Keratinocyte (primary cell): Measurements from ENCODE around the gene DMD. TPM values are rescaled to one million over a fixed set of nuclear protein-coding genes. Genes with fewer than 3 reads are reported as not detected.

Experiments
- DNase-seq: peaks from one replicate; pipeline ENCODE4 v3.0.0-alpha.2; 2011; ENCODE audit warnings: low read depth, missing footprints, low spot score
- FAIRE-seq: peaks from 2 replicates; lab custom pipeline; 2011; peaks lifted over from hg19 to GRCh38; lab: Jason Lieb, UNC
- H2AFZ ChIP-seq: 2 replicates; pipeline ENCODE4 v1.6.0; 2012; ENCODE audit warnings: low read length, control low read depth, inconsistent platforms; ENCODE audit not compliant: control insufficient read depth
- H3K27ac ChIP-seq: 2 replicates; pipeline ENCODE4 v1.5.1; 2011; ENCODE audit warnings: low read length; ENCODE audit not compliant: control insufficient read depth, insufficient read depth
- H3K27me3 ChIP-seq: 3 replicates; pipeline ENCODE4 v1.6.0; 2011; ENCODE audit warnings: low read length; ENCODE audit not compliant: control insufficient read depth, insufficient read depth; ENCODE audit errors: extremely low read depth
- H3K36me3 ChIP-seq, 2 experiments: 2 replicates in 1 of 2; 3 replicates in 1 of 2; pipeline ENCODE4 v1.5.1; 2011; ENCODE audit warnings: low read length in 2 of 2, mild to moderate bottlenecking in 1 of 2; ENCODE audit not compliant: control insufficient read depth in 2 of 2, insufficient read depth in 2 of 2; ENCODE audit errors: extremely low read depth in 1 of 2
- H3K4me1 ChIP-seq: 3 replicates; pipeline ENCODE4 v1.5.1; 2011; ENCODE audit warnings: low read length; ENCODE audit not compliant: control insufficient read depth, insufficient read depth; ENCODE audit errors: extremely low read depth
- H3K4me2 ChIP-seq: 3 replicates; pipeline ENCODE4 v1.6.0; 2011; ENCODE audit warnings: low read depth, low read length; ENCODE audit not compliant: control insufficient read depth, insufficient read depth; ENCODE audit errors: extremely low read depth
- H3K4me3 ChIP-seq, 3 experiments: fragments of 200-600 bp in 1 of 3; sonication (generic) in 1 of 3; 2 replicates in 2 of 3; 3 replicates in 1 of 3; pipeline ENCODE4 v1.5.1; 2011 to 2016; ENCODE audit warnings: low read length in 3 of 3, mild to moderate bottlenecking in 3 of 3, control low read depth in 2 of 3, inconsistent platforms in 1 of 3, low read depth in 1 of 3, mixed read lengths in 1 of 3, mixed run types in 1 of 3, moderate library complexity in 1 of 3; ENCODE audit not compliant: control insufficient read depth in 2 of 3, insufficient read depth in 2 of 3; ENCODE audit errors: extremely low read depth in 1 of 3
- H3K79me2 ChIP-seq: 2 replicates; pipeline ENCODE4 v1.6.0; 2012; ENCODE audit warnings: low read length; ENCODE audit not compliant: control insufficient read depth, insufficient read depth
- H3K9ac ChIP-seq: 3 replicates; pipeline ENCODE4 v1.6.0; 2011; ENCODE audit warnings: low read length; ENCODE audit not compliant: control insufficient read depth, insufficient read depth; ENCODE audit errors: extremely low read depth
- H3K9me1 ChIP-seq: 3 replicates; pipeline ENCODE4 v1.6.0; 2011; ENCODE audit warnings: low read length; ENCODE audit not compliant: control insufficient read depth, insufficient read depth; ENCODE audit errors: extremely low read depth
- H3K9me3 ChIP-seq: 2 replicates; pipeline ENCODE4 v1.5.1; 2012; ENCODE audit warnings: low read depth, low read length; ENCODE audit not compliant: control insufficient read depth
- H4K20me1 ChIP-seq: 3 replicates; pipeline ENCODE4 v1.6.0; 2011; ENCODE audit warnings: low read length; ENCODE audit not compliant: control insufficient read depth, insufficient read depth; ENCODE audit errors: extremely low read depth
- EZH2 ChIP-seq: IDR thresholded peaks from one replicate; pipeline ENCODE4 v1.6.1; 2012; ENCODE audit warnings: inconsistent platforms, mild to moderate bottlenecking, low read length, moderate library complexity
- dilution Hi-C: fragments of 300-500 bp; cut with MboI; formaldehyde crosslinking; loops from one replicate; pipeline ENCODE4 v1.7.0; 2020; ENCODE audit warnings: low sequenced_read_pairs; ENCODE audit not compliant: extremely low pct_ligation_motif_present
- polyA plus RNA-seq, 5 experiments: library from polyadenylated mRNA; depleted of rRNA in 3 of 5; stranded (reverse) in 3 of 5; stranded (forward) in 1 of 5; unstranded in 1 of 5; fragments of >200 nt; gene quantifications; 1 replicate in 1 of 5; 2 replicates in 3 of 5; 3 replicates in 1 of 5; pipeline versions ENCODE4 v1.2.1 to v1.2.3, GENCODE V29; 2011 to 2012; ENCODE audit warnings: missing spikeins in 2 of 5, low read depth in 1 of 5, low replicate concordance in 1 of 5
- TF ChIP-seq, protein P1 (sequence below), 3 experiments: IDR thresholded peaks in 1 of 3; conservative IDR thresholded peaks in 1 of 3; optimal IDR thresholded peaks in 1 of 3; 2 replicates in 2 of 3; 3 replicates in 1 of 3; pipeline versions ENCODE3 to v1.5.1; 2011; ENCODE audit warnings: low read length in 3 of 3, mild to moderate bottlenecking in 3 of 3, moderate library complexity in 2 of 3, control low read depth in 1 of 3, inconsistent platforms in 1 of 3; ENCODE audit not compliant: insufficient read depth in 2 of 3; ENCODE audit errors: extremely low read depth in 1 of 3

The DMD gene
- polyA plus RNA-seq, 1 donor (not counting 4 experiments of a cell fraction or from before 2014, with no cell fraction given) = 8.9 TPM

DNA sequence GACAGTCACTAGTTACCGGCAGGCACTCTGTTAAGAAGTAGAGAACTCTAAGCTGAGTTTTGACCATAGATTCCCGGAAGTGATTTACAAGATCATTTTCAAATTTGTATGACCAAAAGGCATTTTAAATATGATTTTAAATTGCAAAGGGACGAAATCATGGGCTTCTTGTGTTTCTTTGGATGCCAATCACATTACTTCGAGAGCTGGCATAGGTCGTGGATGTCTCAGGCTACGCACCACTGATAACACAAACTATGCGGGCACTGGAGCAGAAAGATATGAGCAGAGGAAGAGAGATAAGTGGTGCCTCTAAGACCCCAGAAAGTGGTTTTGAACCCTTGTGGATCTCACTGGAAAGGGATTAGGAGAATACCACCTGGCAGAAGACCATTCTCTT is 1845.3 kb downstream of the DMD start:
- FAIRE-seq (no peak), DNase-seq (no peak)
- H3K9me3 ChIP-seq = no peaks in the 10 kb centered on the region
- H3K9me1 ChIP-seq = no peaks in the 10 kb centered on the region
- no peak overlapping the region for H3K4me3 ChIP-seq
- no peaks in the 10 kb centered on the region for H4K20me1 ChIP-seq
- no peak overlapping the region for H3K27ac ChIP-seq
- dilution Hi-C loops = no loop called here
- no peak for TF ChIP-seq EZH2
- TF ChIP-seq, protein P1, sequence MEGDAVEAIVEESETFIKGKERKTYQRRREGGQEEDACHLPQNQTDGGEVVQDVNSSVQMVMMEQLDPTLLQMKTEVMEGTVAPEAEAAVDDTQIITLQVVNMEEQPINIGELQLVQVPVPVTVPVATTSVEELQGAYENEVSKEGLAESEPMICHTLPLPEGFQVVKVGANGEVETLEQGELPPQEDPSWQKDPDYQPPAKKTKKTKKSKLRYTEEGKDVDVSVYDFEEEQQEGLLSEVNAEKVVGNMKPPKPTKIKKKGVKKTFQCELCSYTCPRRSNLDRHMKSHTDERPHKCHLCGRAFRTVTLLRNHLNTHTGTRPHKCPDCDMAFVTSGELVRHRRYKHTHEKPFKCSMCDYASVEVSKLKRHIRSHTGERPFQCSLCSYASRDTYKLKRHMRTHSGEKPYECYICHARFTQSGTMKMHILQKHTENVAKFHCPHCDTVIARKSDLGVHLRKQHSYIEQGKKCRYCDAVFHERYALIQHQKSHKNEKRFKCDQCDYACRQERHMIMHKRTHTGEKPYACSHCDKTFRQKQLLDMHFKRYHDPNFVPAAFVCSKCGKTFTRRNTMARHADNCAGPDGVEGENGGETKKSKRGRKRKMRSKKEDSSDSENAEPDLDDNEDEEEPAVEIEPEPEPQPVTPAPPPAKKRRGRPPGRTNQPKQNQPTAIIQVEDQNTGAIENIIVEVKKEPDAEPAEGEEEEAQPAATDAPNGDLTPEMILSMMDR (optimal IDR thresholded peaks at IDR 0.05 in 1 of 3, IDR thresholded peaks at IDR 0.05 in 1 of 3, conservative IDR thresholded peaks at IDR 0.05 in 1 of 3; ENCODE audit: extremely low read depth in 1 of 3, insufficient read depth in 2 of 3, low read length in 3 of 3) = no peak
- no peak overlapping the region for H3K9ac ChIP-seq
- no peaks in the 10 kb centered on the region for H3K79me2 ChIP-seq
- no peaks in the 10 kb centered on the region for H3K27me3 ChIP-seq
- no peak overlapping the region for H3K4me2 ChIP-seq
- no peak overlapping the region for H2AFZ ChIP-seq
- no peaks in the 10 kb centered on the region for H3K4me1 ChIP-seq
- no peaks in the 10 kb centered on the region for H3K36me3 ChIP-seq

DNA sequence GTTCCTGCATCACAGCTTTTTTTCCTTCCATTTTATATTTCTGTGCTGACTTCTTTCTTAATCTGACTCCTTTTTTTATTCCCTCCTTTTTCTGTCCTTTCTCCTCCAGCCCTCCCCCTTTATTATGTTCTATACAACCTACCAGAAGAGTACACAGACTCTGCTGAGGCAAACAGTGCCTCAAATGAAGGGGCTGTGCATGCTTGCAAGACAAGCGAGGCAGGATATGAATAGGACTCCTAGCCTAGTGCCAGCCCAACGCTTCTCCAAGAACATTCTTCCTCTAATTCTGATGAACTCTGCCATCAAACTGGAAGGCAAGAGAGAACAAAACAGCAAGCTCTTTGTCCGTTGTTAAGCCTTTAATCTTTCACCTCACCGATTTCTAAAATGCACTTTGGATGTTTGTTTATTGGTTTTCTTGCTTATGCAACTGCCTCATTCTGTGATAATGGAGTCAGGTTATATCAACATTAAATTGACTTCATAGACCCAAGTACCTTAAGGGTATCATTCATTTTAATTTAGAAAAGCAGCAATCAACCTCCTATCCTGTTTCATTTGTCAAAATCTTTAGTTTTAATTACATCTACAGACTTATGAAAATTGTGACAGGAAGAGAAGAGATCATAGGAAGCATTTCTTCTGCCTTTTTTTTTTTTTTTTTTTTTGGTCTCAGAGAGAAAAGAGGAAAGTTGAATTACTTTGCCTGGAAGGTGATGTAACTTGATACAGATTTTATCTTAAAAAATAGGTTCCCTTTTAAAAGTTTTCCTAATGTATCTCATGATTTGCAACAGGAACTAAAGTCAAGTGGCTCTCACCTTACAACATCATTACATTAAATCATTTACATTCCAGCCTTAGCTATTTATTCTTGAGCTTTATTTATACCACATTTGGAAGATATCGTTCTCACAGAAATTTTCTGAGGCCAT is 1854.8 kb downstream of the DMD start:
- Histone ChIP-seq H3K4me3 (no peak overlapping the region), H3K27ac (no peak overlapping the region), H3K9ac (no peak overlapping the region), H3K4me2 (no peak overlapping the region), H3K36me3 (no peaks in the 10 kb centered on the region), H3K9me1 (no peaks in the 10 kb centered on the region), H3K27me3 (no peaks in the 10 kb centered on the region), H3K79me2 (no peaks in the 10 kb centered on the region), H3K9me3 (no peaks in the 10 kb centered on the region), H3K4me1 (no peaks in the 10 kb centered on the region), H4K20me1 (no peaks in the 10 kb centered on the region), H2AFZ (no peak overlapping the region)
- TF ChIP-seq, protein P1 (optimal IDR thresholded peaks at IDR 0.05 in 1 of 3, IDR thresholded peaks at IDR 0.05 in 1 of 3, conservative IDR thresholded peaks at IDR 0.05 in 1 of 3; ENCODE audit: extremely low read depth in 1 of 3, insufficient read depth in 2 of 3, low read length in 3 of 3) = no peak
- no peak for TF ChIP-seq EZH2
- DNase-seq (no peak), FAIRE-seq (no peak)
- dilution Hi-C loops = no loop called here
